Activated CD8-positive, alpha-beta memory T cell treated with anti-CD3 and anti-CD28 coated beads, Interleukin-2, amount 10 ng/mL, durations not matched to agents 7 days and 5 days (primary cell): ENCODE measurements around the gene WAPL. TPM values are rescaled to one million over a fixed set of nuclear protein-coding genes. Genes with fewer than 3 reads are reported as not detected.
"Not testable (repeated sequence)": the region's sequence is repeated elsewhere in the genome, so short reads cannot be mapped to it uniquely, and the experiment has no call there.

Experiments
- ATAC-seq: fragments of 150-1000 bp; cut with Tn5 transposase; one replicate; pipeline ENCODE4 v1.10.0; 2021; ENCODE audit warnings: moderate library complexity
- CTCF ChIA-PET: fragments of 350-600 bp; sonication (Branson Sonifier 250); formaldehyde crosslinking; loops from one replicate; lab custom pipeline; 2021; ENCODE audit warnings: antibody characterized with exemption; lab: Charles Lee
- DNase-seq: peaks from one replicate; pipeline ENCODE4 v3.0.0-alpha.2; 2020
- H3K27ac Mint-ChIP-seq: one replicate; pipeline ENCODE4 v1.8.0; 2021; ENCODE audit warnings: mild to moderate bottlenecking, mixed read lengths
- H3K27me3 Mint-ChIP-seq: one replicate; pipeline ENCODE4 v1.8.0; 2021; ENCODE audit warnings: mixed read lengths
- H3K36me3 Mint-ChIP-seq: one replicate; pipeline ENCODE4 v1.8.0; 2021; ENCODE audit warnings: mild to moderate bottlenecking, mixed read lengths
- H3K4me1 Mint-ChIP-seq: one replicate; pipeline ENCODE4 v1.8.0; 2021; ENCODE audit warnings: mixed read lengths
- H3K4me3 Mint-ChIP-seq: one replicate; pipeline ENCODE4 v1.8.0; 2021; ENCODE audit warnings: mild to moderate bottlenecking, moderate library complexity, mixed read lengths
- H3K9me3 Mint-ChIP-seq: one replicate; pipeline ENCODE4 v1.8.0; 2022; ENCODE audit warnings: low read depth, mixed read lengths
- total RNA-seq, 2 experiments: library from RNA; stranded (reverse); gene quantifications; one replicate each; pipeline ENCODE4 v1.2.3, GENCODE V29; 2021

WAPL gene
- total RNA-seq, 2 experiments from 2014 or later: 48.5 to 52.6 TPM

DNA sequence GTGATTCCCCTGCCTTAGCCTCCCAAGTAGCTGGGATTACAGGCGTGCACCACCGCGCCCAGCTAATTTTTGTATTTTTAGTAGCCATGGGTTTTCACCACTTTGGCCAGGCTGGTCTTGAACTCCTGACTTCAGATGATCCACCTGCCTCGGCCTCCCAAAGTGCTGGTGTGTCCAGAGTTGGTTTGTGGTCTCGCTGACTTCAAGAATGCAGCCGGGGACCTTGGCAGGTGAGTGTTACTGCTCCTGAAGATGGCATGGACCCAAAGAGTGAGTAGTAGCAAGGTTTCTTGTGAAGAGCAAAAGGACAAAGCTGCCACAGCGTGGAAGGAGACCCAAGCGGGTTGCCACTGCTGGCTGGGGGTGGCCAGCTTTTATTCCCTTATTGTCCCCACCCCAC, 16.4 kb upstream of the WAPL start:
- H3K27me3 Mint-ChIP-seq, H3K9me3 Mint-ChIP-seq, DNase-seq, ATAC-seq, CTCF ChIA-PET, H3K27ac Mint-ChIP-seq, H3K4me3 Mint-ChIP-seq, H3K36me3 Mint-ChIP-seq: not testable (repeated sequence)
- peaks cover 13% of the 10 kb centered on the region for H3K4me1 Mint-ChIP-seq

DNA sequence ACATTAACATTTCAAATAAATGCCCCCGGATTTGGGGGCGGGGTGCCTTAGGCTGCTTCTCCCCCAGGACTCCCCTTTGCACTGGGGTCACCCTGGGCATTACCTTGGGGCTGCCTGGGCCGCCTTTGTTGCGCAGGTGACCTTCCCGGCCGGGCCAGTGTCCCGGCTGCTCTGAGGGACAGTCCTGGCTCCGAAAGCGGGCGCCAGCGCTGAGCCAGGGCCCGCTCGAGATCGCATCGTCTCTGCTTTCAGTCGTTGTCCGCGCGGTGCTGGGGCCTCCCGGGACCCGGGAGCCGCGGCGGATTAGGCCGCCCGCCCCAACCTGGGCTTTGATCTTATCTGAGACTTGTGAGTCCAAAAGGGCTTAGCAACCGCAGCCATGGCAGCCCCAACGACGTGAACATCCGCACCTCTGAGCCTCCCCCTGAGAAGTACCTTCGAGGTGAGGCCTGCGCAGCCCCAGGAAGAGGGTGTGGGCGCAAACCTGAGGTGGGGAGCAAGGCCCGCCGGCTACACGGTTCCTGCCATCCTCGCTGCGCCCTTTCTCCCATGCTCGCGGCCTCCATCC, 14.8 kb upstream of the WAPL start:
- DNase-seq (peak; percentile 68), ATAC-seq (peak; percentile 75)
- H3K36me3 Mint-ChIP-seq: no peaks in the 10 kb centered on the region
- H3K9me3 Mint-ChIP-seq: peaks cover 2% of the 10 kb centered on the region
- no peaks in the 10 kb centered on the region for H3K27me3 Mint-ChIP-seq
- peak overlapping the region; percentile 52 for H3K4me3 Mint-ChIP-seq
- peak overlapping the region; percentile 22 for H3K27ac Mint-ChIP-seq
- CTCF ChIA-PET: no interaction called here
- H3K4me1 Mint-ChIP-seq: peaks cover 13% of the 10 kb centered on the region

DNA sequence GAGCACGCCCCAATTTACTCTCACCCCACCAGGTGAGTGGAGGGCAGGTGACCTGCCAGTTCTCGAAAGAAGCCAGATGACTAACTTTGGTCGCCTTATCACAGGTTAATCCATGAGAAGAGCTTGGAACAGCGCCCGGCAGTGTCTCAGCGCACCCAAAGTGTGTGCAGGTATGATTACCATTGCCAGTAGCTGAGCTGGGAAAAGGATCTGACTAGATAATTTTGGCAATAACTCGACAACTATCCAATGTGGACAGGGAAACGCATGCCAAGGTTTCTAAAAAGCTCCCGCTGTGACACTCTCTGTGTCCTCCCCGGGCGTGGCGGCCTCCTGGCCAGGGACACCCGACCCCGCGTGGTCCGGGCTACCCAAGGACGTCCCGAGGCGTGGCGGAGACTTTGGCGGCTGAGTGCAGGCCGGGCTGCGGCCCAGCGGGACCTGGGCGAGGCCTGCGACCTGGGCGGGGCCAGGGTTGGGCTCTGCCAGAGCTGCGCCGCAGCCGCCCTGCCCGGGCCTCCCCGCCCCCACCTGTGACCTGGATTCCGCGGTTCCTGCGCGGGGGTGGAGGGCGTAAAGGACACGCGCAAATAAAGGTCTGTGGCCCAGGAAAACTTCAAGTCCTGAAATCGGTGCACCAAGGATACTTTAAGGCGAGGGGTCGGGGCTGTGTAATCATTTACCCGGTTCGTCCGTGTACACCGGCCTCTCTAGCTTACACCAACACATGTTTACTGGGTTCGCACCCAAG, 13.7 kb upstream of the WAPL start:
- no peak overlapping the region for H3K27ac Mint-ChIP-seq
- H3K4me3 Mint-ChIP-seq: peak overlapping the region; percentile 43
- no peaks in the 10 kb centered on the region for H3K27me3 Mint-ChIP-seq
- peaks cover 13% of the 10 kb centered on the region for H3K4me1 Mint-ChIP-seq
- DNase-seq (no peak), ATAC-seq (peak; percentile 28)
- CTCF ChIA-PET: no interaction called here
- H3K9me3 Mint-ChIP-seq: peaks cover 2% of the 10 kb centered on the region
- H3K36me3 Mint-ChIP-seq: no peaks in the 10 kb centered on the region

DNA sequence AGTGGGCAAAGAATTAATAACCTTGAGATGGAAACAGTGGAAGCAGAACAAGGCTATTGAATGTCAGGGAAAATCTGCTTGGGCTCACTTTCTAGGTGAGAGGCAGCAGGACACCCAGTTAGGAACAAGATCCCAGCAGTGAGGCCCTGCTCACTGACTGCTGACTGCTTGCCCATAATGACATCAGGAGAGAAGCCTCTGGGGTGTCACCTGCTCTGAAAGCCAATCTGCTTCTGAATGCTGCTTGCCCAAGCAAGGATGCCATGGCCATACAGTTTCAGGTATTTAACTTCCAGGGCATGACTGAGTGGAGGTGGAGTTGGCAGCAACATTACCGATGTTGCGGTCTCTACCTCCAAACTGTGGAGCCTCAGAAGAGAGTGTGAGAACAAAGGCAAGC, 11.7 kb upstream of the WAPL start:
- no peak for DNase-seq
- no peaks in the 10 kb centered on the region for H3K27me3 Mint-ChIP-seq
- no peak overlapping the region for H3K27ac Mint-ChIP-seq
- CTCF ChIA-PET: no interaction called here
- H3K4me3 Mint-ChIP-seq: no peak overlapping the region
- H3K36me3 Mint-ChIP-seq: no peaks in the 10 kb centered on the region
- H3K4me1 Mint-ChIP-seq: peaks cover 8% of the 10 kb centered on the region
- peaks cover 2% of the 10 kb centered on the region for H3K9me3 Mint-ChIP-seq
- ATAC-seq: no peak

DNA sequence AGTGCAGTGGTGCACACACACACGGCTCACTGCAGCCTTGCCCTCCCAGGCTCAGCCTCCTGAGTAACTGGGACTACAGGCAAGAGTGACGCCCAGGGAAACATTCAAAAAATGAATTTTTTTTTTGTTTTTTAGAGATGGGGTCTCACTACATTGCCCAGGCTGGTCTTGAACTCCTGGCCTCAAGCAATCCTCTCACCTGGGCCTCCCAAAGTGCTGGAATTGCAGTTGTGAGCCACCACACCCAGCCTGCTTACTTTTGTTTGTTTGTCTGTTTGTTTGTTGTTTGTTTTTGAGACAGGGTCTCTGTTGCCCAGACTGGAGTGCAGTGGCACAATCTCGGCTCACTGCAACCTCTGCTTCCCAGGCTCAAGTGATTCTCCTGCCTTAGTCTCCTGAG, 7.1 kb upstream of the WAPL start:
- H3K27ac Mint-ChIP-seq, CTCF ChIA-PET: not testable (repeated sequence)

DNA sequence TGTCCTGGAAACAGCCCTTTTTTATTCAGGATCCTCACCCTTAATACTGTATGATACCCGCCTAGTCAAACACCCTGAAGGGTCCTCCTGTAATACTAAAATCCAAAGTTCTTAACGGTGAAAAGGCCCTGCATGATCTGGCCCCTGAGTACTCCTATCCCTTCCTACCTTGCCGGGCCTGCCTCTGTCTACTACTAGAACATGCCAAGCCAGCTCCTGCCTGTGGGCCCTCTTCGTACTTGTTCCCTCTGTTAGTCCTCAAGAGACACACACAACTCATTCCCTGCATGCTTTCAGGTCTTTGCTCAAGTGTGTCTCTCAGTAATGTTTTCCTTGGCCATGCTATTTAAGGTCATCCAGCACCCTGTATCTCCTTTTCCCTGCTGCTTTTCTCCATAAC, 5.0 kb upstream of the WAPL start:
- peaks cover 23% of the 10 kb centered on the region for H3K4me1 Mint-ChIP-seq
- no peaks in the 10 kb centered on the region for H3K9me3 Mint-ChIP-seq
- no peak overlapping the region for H3K4me3 Mint-ChIP-seq
- no peaks in the 10 kb centered on the region for H3K27me3 Mint-ChIP-seq
- DNase-seq (no peak), ATAC-seq (no peak)
- H3K36me3 Mint-ChIP-seq: peaks cover 1% of the 10 kb centered on the region
- no peak overlapping the region for H3K27ac Mint-ChIP-seq
- CTCF ChIA-PET: interaction anchor here (1.1 kb wide), 1 partner anchor 126 kb away, joined by 5 read pairs; no protein-coding TSS in a partner anchor

More for the DNA sequence above, 7.1 kb upstream of the WAPL start:
- not testable (repeated sequence) for H3K4me3 Mint-ChIP-seq, H3K9me3 Mint-ChIP-seq, DNase-seq, H3K36me3 Mint-ChIP-seq, ATAC-seq, H3K27me3 Mint-ChIP-seq, H3K4me1 Mint-ChIP-seq

DNA sequence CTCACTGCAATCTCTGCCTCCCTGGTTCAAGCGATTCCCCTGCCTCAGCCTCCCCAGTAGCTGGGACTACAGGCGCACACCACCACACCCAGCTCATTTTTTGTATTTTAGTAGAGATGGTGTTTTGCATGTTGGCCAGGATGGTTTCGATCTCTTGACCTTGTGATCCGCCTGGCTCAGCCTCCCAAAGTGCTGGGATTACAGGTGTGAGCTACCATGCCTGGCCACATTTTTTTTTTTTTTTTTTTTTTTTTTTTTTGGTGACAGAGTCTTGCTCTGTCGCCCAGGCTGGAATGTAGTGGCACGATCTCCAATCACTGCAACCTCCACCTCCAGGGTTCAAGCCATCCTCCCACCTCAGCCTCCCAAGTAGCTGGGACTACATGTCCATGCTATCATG, 4.1 kb upstream of the WAPL start:
- peaks cover 25% of the 10 kb centered on the region for H3K4me1 Mint-ChIP-seq
- not testable (repeated sequence) for H3K4me3 Mint-ChIP-seq, H3K36me3 Mint-ChIP-seq, H3K9me3 Mint-ChIP-seq, ATAC-seq, H3K27me3 Mint-ChIP-seq, H3K27ac Mint-ChIP-seq, DNase-seq
- CTCF ChIA-PET: interaction anchor here (0.7 to 1.1 kb wide), 2 partner anchors 125 to 386 kb away, joined by 4 to 5 read pairs; no protein-coding TSS in a partner anchor

DNA sequence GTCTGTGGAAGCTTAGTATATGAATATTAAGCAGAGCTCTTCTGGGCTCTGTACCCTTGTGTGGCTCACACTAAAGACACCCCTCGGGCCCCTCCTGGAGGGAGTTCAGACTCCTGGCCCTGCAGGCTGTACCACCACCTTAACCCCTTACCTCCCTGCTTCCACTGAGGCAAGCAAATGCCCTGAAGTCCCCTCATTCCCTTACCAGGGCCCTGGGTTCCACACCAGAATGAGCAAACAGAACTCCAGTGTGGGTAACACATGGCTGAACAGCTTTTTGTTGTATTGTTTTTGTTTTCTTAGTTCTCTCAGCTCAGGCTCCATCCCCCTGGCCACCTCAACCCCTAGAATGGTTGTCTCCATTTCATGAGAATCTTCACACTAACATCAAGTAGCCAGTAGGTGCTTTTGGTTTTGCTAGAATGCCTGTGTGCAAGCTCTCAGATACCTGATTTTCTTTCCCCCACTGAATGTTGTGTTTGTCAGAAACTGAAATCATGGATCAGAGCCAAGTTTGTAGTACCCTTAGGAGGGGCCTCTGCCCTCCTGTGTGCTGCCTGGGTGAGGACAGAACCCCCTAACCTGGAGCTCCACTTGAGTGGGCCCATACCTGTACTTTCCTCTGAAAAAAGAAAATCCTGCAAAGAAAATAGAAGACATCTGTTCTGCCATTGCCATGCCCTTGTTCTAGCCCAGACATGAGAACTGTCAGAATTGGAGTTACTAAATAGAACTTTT, 2.8 kb upstream of the WAPL start:
- Mint-ChIP-seq H3K27me3 (no peaks in the 10 kb centered on the region), H3K36me3 (peaks cover 9% of the 10 kb centered on the region), H3K4me1 (peaks cover 35% of the 10 kb centered on the region), H3K4me3 (no peak overlapping the region), H3K9me3 (no peaks in the 10 kb centered on the region), H3K27ac (no peak overlapping the region)
- no peak for DNase-seq
- CTCF ChIA-PET: interaction anchor here (1.5 to 1.7 kb wide), 2 partner anchors 60 to 124 kb away, joined by 3 to 5 read pairs; no protein-coding TSS in a partner anchor
- no peak for ATAC-seq

DNA sequence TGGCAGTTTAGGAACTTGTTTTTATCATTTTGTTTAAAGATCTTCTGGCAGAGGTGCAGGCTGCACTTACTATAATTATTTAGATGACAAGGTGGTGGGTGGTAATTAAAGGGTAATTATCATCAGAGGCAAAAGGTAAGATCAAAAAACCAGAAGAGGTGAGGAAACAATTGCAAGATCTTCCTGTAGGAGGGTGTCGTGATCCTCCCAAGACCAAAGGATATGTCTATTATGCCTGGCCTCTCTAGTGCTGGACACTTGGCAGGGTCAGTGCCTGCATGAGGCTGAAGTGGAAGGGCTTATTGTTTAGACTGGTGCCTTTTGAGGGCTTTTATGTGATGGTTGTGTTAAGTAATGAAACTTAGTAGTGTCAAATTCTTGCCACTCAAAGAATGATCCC, 1.8 kb upstream of the WAPL start:
- no peak overlapping the region for H3K27ac Mint-ChIP-seq
- no peak for DNase-seq
- no peaks in the 10 kb centered on the region for H3K27me3 Mint-ChIP-seq
- H3K36me3 Mint-ChIP-seq: peaks cover 13% of the 10 kb centered on the region
- peaks cover 44% of the 10 kb centered on the region for H3K4me1 Mint-ChIP-seq
- no peak for ATAC-seq
- H3K9me3 Mint-ChIP-seq: no peaks in the 10 kb centered on the region
- peak overlapping the region; percentile 85 for H3K4me3 Mint-ChIP-seq
- CTCF ChIA-PET: interaction anchor here (1.5 to 1.7 kb wide), 2 partner anchors 11 to 123 kb away, joined by 3 to 5 read pairs; no protein-coding TSS in a partner anchor

DNA sequence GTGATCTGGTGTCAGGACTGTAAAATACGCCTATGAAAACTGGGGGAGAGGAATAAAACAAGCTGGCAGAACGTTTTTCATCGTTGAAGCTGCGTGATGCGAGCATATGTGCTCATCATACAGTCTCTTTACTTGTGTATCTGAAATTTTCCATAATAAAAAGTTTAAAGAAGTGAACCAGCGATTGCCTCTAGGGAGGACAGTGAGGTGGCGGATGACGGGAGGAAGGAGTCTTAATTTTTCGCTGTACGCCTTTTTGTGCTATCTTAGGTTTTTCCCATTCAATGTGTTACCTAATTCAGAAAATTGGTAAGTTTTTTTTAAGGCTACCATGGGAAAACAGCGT, 891 bp upstream of the WAPL start:
- Mint-ChIP-seq H3K4me3 (peak overlapping the region; percentile 85), H3K27me3 (no peaks in the 10 kb centered on the region), H3K9me3 (no peaks in the 10 kb centered on the region), H3K27ac (peak overlapping the region; percentile 89), H3K4me1 (peaks cover 51% of the 10 kb centered on the region), H3K36me3 (peaks cover 19% of the 10 kb centered on the region)
- DNase-seq: no peak
- CTCF ChIA-PET: interaction anchor here (0.7 to 2.5 kb wide), 6 partner anchors 11 to 1749 kb away, joined by 3 to 22 read pairs (median 3); no protein-coding TSS in a partner anchor
- no peak for ATAC-seq

DNA sequence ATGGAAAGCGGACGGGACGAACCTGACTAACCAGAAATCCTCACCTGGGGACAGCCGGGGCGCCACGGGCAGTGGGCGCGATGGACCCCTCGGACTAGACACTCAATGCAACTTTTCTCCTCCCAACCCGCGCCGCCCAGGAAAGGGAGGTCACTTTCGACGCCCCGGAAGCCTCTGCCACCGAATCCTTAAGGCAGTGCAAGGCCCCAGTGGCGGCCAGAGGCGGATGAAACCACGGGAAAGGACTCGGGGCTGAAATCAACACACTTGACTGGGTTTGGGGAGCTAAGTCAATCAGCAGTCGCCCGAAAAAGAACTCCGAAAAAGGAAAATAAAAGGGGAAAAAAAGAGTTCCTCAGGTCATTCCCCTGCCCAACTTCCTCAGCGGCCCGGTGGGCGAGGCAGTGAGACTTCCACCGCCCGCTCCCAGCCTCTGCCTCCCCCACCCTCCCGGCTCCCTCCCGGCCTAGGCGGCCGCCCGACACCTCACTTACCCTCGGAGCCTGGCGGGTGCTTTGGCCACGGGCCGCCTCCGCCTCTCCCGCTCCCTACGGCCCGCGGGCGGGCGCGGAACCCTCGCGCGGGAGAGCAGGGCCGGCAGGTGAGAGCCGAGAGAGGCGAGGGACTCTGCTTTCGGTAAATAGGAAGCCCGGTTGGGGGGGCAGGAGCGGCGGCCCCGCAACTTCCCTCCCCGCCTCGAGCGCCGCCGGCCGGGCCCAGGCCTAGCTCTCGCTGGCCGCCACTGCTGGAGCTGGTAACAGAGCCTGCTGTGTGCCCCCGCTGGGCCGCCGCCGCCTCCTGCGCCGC, 518 bp downstream of the WAPL start:
- peaks cover 62% of the 10 kb centered on the region for H3K4me1 Mint-ChIP-seq
- peaks cover 30% of the 10 kb centered on the region for H3K36me3 Mint-ChIP-seq
- H3K27me3 Mint-ChIP-seq: no peaks in the 10 kb centered on the region
- ATAC-seq: peak; percentile 14
- peak overlapping the region; percentile 86 for H3K27ac Mint-ChIP-seq
- DNase-seq: peak; percentile 71
- no peaks in the 10 kb centered on the region for H3K9me3 Mint-ChIP-seq
- CTCF ChIA-PET: interaction anchor here (1.0 to 2.5 kb wide), 4 partner anchors 13 to 120 kb away, joined by 3 to 22 read pairs (median 4); no protein-coding TSS in a partner anchor
- H3K4me3 Mint-ChIP-seq: peak overlapping the region; percentile 85

DNA sequence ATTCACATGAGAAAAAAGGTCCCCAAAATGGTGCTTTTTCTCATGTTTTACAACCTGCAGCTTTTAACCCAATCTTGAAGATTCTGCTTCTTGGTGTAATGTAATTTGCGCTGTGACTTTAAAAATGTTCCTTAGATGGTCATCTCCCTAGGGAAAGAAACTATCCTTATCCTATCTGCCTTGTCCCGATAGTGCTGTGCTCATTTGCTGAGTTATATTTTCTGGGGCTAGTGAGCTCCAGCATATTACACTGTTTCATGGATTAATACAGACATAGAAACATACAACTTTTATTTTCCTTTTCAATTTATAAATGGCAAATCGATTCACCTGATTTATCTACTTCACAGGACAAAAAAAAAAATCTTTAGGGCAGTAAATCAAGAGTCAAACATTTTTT, 2.8 kb downstream of the WAPL start:
- Mint-ChIP-seq H3K27ac (no peak overlapping the region), H3K4me3 (peak overlapping the region; percentile 9), H3K36me3 (peaks cover 45% of the 10 kb centered on the region), H3K9me3 (no peaks in the 10 kb centered on the region), H3K4me1 (peaks cover 72% of the 10 kb centered on the region), H3K27me3 (no peaks in the 10 kb centered on the region)
- CTCF ChIA-PET: interaction anchor here (2.4 kb wide), 1 partner anchor 118 kb away, joined by 7 read pairs; no protein-coding TSS in a partner anchor
- DNase-seq (no peak), ATAC-seq (no peak)
